HG02840 (cell line): ENCODE results near the gene TTC39B.
"Not testable (repeated sequence)": the region's sequence is repeated elsewhere in the genome, so short reads cannot be mapped to it uniquely, and the experiment has no call there.

Source experiments
- ATAC-seq: cut with Tn5 transposase; IDR thresholded peaks from one replicate; pipeline ENCODE4 v1.9.1; 2021; ENCODE audit warnings: mild to moderate bottlenecking, moderate library complexity, moderate number of reproducible peaks; ENCODE audit not compliant: unreplicated experiment, low FRiP score

Gene TTC39B

GRCh38 chr9:15271403-15271802 lies 35.6 kb downstream of the TTC39B start:
- ATAC-seq = no peak

DNA sequence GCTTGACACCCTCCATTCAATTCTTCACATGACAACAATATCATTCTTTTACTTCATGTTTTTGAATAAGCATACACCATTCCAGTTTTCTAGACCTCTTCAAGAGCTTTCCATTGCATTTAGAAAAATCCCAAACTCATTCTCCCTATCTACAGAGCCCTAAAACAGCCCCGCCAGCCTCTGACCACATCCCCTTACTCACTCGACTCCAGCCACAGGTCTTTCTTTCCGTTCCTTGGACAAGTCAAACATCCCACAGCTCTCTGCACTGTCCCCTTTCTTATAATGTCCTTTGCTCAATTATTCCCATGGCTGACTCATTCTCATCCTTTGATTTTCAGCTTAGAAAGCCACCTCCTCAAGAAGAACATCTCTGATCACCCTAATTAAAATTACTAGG lies 38.2 kb downstream of the TTC39B start:
- ATAC-seq = no peak

DNA sequence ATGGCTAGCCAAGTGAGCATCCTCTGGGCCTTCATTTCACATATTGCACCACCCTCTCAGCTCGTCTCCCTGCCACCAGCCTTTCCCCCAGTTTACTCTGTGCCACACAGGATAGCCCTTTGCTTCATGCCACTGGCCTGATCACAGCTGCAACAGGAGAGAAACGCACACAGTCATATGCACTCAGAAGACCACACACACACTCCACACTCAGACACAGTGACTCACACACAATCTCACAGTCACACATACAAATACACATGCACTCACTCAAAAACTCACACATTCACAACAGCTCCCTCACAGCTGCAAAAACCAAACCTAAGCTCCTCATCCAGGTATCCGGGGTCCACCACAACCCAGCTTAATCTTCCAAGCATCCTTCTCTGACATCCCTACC lies 38.7 kb downstream of the TTC39B start:
- no peak for ATAC-seq

- no peak for ATAC-seq
Measured at GRCh38 chr9:15264918-15265317, 42.1 kb downstream of the TTC39B start.

- no peak for ATAC-seq
Measured at GRCh38 chr9:15262581-15262980, 44.4 kb downstream of the TTC39B start.

- ATAC-seq = no peak
Measured at GRCh38 chr9:15256426-15256825, 50.6 kb downstream of the TTC39B start.

DNA sequence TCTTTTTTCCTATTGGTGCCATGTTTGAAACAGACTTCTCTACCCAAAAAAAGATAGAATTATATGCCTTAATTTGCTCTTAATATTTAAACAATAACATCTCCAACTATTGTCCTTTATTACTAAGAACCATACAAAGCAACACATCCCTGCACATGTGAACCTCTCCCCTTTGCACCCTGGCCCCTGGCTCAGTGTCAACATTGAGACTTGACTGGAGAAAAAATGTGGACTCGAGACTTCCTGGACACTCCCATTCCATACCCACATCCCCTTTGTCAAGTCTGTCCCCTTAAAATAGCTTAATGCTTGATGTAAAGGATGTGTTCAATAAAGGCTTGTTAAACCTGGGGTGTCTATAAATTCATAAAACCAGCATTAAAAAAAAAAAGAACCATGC lies 53.2 kb downstream of the TTC39B start:
- no peak for ATAC-seq

- ATAC-seq = no peak
Measured at GRCh38 chr9:15253197-15253596, 53.8 kb downstream of the TTC39B start.

- ATAC-seq = no peak
Measured at GRCh38 chr9:15249981-15250380, 57.0 kb downstream of the TTC39B start.

- ATAC-seq = no peak
Measured at GRCh38 chr9:15249042-15249818, 57.8 kb downstream of the TTC39B start.

- ATAC-seq = no peak
Measured at GRCh38 chr9:15248621-15249020, 58.4 kb downstream of the TTC39B start.

GRCh38 chr9:15248081-15248480 lies 58.9 kb downstream of the TTC39B start:
- no peak for ATAC-seq

DNA sequence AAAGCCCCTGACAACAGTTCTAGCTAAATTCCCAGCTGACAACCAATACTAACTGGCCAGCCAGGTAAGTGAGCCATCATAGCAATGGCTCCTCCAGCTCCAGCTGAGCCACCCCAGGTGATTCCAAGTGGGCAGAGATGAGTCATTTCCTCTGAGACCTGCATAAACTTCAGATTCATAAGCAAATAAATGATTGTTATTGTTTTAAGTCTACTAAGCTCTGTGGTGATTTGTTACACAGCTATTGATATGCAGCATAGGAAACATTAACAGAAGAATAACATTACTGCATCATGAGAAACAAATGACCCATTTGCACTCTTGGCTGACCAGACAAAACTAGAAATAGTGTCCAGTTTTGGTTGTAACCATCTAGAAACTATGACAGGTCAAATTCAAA lies 60.3 kb downstream of the TTC39B start:
- no peak for ATAC-seq

GRCh38 chr9:15246243-15246642 lies 60.8 kb downstream of the TTC39B start:
- ATAC-seq = no peak

- no peak for ATAC-seq
Measured at GRCh38 chr9:15244001-15244441, 63.0 kb downstream of the TTC39B start.

DNA sequence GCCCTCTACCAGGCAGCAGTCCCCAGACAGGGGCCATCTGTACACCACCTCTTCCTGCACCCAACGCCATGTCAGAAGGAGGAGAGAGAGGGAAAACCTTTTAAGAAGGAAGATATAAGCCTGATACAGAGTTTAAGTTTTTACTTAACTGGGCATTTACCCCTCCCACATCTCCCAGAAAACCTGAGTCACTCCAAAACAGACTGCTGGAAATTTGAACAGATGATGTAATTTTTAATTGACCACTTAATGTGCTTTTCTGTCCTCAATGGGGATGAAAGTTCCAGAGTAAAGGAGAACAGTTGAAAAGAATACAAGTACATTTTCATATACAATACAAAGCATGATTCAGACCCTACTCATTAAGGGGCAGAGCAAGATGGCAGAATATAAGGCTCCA lies 63.9 kb downstream of the TTC39B start:
- no peak for ATAC-seq

DNA sequence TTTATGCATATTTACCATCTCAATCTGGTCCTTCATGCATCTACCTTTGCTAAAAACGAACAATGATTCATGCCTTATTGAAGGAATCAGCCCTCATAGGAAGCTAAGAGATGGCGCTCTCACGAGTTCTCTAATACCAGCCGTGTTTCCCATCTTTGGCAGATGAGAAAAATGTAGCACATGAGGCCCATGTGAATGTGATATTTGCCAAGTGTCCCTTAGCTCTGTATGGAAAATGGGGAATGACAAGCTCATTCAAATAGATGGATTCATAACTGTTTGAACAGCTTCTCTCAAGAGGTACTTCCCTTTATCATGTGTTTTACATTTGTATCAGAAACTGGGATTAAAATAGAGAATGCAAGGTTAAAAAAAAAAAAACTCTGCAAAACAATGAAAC lies 66.1 kb downstream of the TTC39B start:
- no peak for ATAC-seq

DNA sequence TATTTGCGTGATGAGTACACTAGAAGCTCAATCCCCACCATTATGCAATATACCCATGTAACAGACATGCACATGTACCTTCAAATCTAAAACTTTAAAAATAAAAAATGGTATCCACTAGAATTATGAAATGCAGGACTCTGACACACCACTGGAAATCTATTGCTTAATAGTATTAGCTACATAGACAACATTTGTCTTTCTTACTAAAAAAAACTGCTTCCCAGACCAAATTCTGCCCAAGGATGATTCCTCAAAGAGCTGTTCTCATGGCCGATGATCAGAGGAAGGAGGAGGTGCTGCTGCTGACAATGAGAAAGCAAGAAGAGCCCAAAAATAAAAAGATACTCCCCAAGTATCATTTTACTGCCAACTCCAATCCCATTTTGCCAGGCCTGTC lies 67.2 kb downstream of the TTC39B start:
- ATAC-seq = no peak

DNA sequence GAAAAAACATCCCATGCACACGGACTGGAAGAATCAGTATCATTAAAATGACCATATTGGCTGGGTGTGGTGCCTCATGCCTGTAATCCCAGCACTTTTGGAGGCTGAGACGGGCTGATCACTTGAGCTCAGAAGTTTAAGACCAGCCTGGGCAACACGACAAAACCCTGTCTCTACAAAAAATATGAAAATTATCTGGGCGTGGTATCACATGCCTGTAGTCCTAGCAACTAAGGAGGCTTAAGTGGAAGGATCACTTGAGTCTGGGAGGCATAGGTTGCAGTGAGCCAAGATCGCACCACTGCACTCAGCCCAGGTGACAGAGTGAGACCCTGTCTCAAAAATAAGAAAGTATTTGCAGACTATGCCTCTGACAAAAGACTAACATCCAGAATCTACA lies 68.4 kb downstream of the TTC39B start:
- no peak for ATAC-seq

DNA sequence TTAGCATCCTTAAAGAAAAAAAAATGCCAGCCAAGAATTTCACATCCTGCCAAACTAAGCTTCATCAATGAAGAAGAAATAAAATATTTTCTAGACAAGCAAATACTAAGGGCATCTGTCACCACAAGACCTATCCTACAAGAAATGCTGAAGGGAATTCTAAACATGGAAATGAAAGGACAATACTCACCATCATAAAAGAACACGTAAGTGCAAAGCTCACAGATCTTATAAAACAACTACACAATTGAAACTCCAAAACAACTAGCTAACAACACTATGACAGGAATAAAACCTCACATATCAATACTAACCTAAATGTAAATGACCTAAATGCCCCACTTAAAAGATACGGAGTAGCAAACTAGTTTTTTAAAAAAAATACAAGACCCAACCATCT lies 71.4 kb downstream of the TTC39B start:
- ATAC-seq = no peak

GRCh38 chr9:15233941-15234490 lies 73.0 kb downstream of the TTC39B start:
- not testable (repeated sequence) for ATAC-seq

DNA sequence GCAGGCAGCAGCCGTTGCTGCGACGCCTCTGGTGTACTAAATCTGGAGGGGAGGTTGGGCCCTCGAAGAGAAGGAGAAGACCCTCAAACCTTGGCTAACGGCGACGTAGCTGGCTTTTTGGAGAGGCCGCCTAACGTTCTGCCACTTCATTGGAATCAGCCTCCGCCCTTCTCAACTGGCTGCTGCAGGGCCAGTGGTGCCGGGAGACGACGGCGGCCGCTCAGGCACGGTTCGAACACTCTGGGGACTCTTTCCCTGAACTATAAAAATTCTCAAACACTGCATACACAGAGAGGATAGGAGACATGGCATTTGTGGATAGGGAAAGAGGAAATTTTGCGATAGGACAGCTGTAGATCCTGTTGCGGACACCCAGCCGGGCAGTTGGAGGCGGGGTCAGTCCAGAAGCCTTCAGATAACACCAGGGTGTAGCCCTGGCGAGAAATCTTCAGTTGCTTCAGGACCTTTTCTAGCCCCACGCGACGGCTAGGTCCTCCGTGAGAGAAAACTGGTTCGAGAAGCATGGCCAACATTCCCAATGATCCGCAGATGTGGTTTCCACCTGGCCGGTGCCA lies 74.2 kb downstream of the TTC39B start:
- not testable (repeated sequence) for ATAC-seq
